RWPE2 (cell line): Measurements from ENCODE around the gene BTG2.

ENCODE experiments used
- ATAC-seq: fragments of 200-7000 bp; cut with Tn5 transposase; 3 replicates; pipeline ENCODE4 v1.9.1; 2021; ENCODE audit warnings: low read depth
- DNase-seq: peaks from one replicate; pipeline ENCODE4 v3.0.0-alpha.2; 2020; ENCODE audit warnings: low spot score
- H3K27ac ChIP-seq: fragments of 450-650 bp; 2 replicates; pipeline ENCODE4 v1.5.1; 2017; ENCODE audit warnings: mild to moderate bottlenecking; ENCODE audit not compliant: poor library complexity, severe bottlenecking
- H3K27me3 ChIP-seq: fragments of 250-450 bp; sonication (Bioruptor Pico); 2 replicates; pipeline ENCODE4 v1.5.1; 2021; ENCODE audit warnings: mild to moderate bottlenecking, moderate library complexity; ENCODE audit not compliant: insufficient read depth, poor library complexity, severe bottlenecking
- H3K36me3 ChIP-seq: fragments of 250-450 bp; sonication (Bioruptor Pico); 2 replicates; pipeline ENCODE4 v1.5.1; 2020; ENCODE audit warnings: low read depth, mild to moderate bottlenecking, moderate library complexity
- H3K4me1 ChIP-seq: fragments of 250-450 bp; sonication (Bioruptor Pico); 2 replicates; pipeline ENCODE4 v1.5.1; 2021; ENCODE audit warnings: mild to moderate bottlenecking, moderate library complexity; ENCODE audit not compliant: insufficient read depth, poor library complexity, severe bottlenecking
- H3K4me3 ChIP-seq: fragments of 250-450 bp; sonication (Bioruptor Pico); 2 replicates; pipeline ENCODE4 v1.5.1; 2021; ENCODE audit warnings: mild to moderate bottlenecking, moderate library complexity; ENCODE audit not compliant: severe bottlenecking
- H3K9me3 ChIP-seq: fragments of 250-450 bp; sonication (Bioruptor Pico); 2 replicates; pipeline ENCODE4 v1.5.1; 2021; ENCODE audit warnings: mild to moderate bottlenecking, moderate library complexity; ENCODE audit not compliant: severe bottlenecking
- CTCF ChIP-seq: fragments of 450-650 bp; IDR thresholded peaks from one replicate; pipeline ENCODE4 v1.5.1; 2017; ENCODE audit warnings: mild to moderate bottlenecking, moderate library complexity; ENCODE audit not compliant: poor library complexity, severe bottlenecking

The BTG2 gene

GRCh38 chr1:203301331-203301668 is 4.0 kb upstream of the BTG2 start:
- no peaks in the 10 kb centered on the region for H3K36me3 ChIP-seq
- H3K9me3 ChIP-seq = no peaks in the 10 kb centered on the region
- no peak for DNase-seq
- H3K4me1 ChIP-seq = peaks cover 9% of the 10 kb centered on the region
- ATAC-seq = no peak
- H3K27ac ChIP-seq = no peak overlapping the region
- no peaks in the 10 kb centered on the region for H3K27me3 ChIP-seq
- no peak for TF ChIP-seq CTCF
- H3K4me3 ChIP-seq = no peak overlapping the region

- Histone ChIP-seq H3K27me3 (no peaks in the 10 kb centered on the region), H3K36me3 (peaks cover 9% of the 10 kb centered on the region), H3K9me3 (no peaks in the 10 kb centered on the region), H3K27ac (no peak overlapping the region), H3K4me1 (peaks cover 15% of the 10 kb centered on the region), H3K4me3 (no peak overlapping the region)
- ATAC-seq = no peak
- no peak for TF ChIP-seq CTCF
- no peak for DNase-seq
Measured at GRCh38 chr1:203302456-203302855, 2.9 kb upstream of the BTG2 start.

GRCh38 chr1:203302894-203303293 is 2.4 kb upstream of the BTG2 start:
- H3K36me3 ChIP-seq = peaks cover 13% of the 10 kb centered on the region
- H3K27ac ChIP-seq = no peak overlapping the region
- TF ChIP-seq CTCF = no peak
- no peaks in the 10 kb centered on the region for H3K27me3 ChIP-seq
- DNase-seq (no peak), ATAC-seq (no peak)
- peaks cover 19% of the 10 kb centered on the region for H3K4me1 ChIP-seq
- H3K4me3 ChIP-seq = no peak overlapping the region
- H3K9me3 ChIP-seq = no peaks in the 10 kb centered on the region

GRCh38 chr1:203304391-203304918 is 864 bp upstream of the BTG2 start:
- ATAC-seq (no peak), DNase-seq (no peak)
- Histone ChIP-seq H3K4me1 (peaks cover 20% of the 10 kb centered on the region), H3K36me3 (peaks cover 21% of the 10 kb centered on the region), H3K27me3 (no peaks in the 10 kb centered on the region), H3K9me3 (no peaks in the 10 kb centered on the region), H3K27ac (no peak overlapping the region), H3K4me3 (peak overlapping the region; percentile 83)
- no peak for TF ChIP-seq CTCF

- peak; percentile 24 for ATAC-seq
Measured at GRCh38 chr1:203305809-203306088, 430 bp downstream of the BTG2 start.

More at GRCh38 chr1:203305809-203306088, 430 bp downstream of the BTG2 start:
- H3K36me3 ChIP-seq = peaks cover 21% of the 10 kb centered on the region
- H3K27me3 ChIP-seq = no peaks in the 10 kb centered on the region
- H3K4me1 ChIP-seq = peaks cover 20% of the 10 kb centered on the region
- TF ChIP-seq CTCF = no peak
- H3K9me3 ChIP-seq = no peaks in the 10 kb centered on the region
- peak overlapping the region; percentile 83 for H3K4me3 ChIP-seq
- DNase-seq = no peak
- H3K27ac ChIP-seq = peak overlapping the region; percentile 72
